Effector memory CD4-positive, alpha-beta T cell (primary cell): ENCODE data around the gene RNF145.
"Not testable (repeated sequence)": the region's sequence is repeated elsewhere in the genome, so short reads cannot be mapped to it uniquely, and the experiment has no call there.

Experiments
- DNase-seq, 3 donors: peaks; one replicate each; pipeline ENCODE4 v3.0.0-alpha.2; 2020
- H3K27ac ChIP-seq: 2 replicates; pipeline ENCODE4 v1.7.0; 2013; ENCODE audit warnings: mild to moderate bottlenecking, low read length, moderate library complexity; ENCODE audit not compliant: insufficient read depth, poor library complexity, severe bottlenecking
- H3K27me3 ChIP-seq: replicated peaks from 2 replicates; pipeline ENCODE4 v1.7.0; 2013; ENCODE audit warnings: mild to moderate bottlenecking, low read length; ENCODE audit not compliant: insufficient read depth, control insufficient read depth, poor library complexity, severe bottlenecking
- H3K36me3 ChIP-seq: 2 replicates; pipeline ENCODE4 v1.7.0; 2013; ENCODE audit warnings: mild to moderate bottlenecking, low read length, moderate library complexity; ENCODE audit not compliant: control insufficient read depth, insufficient read depth
- H3K4me1 ChIP-seq: 2 replicates; pipeline ENCODE4 v1.7.0; 2013; ENCODE audit warnings: low read length, mild to moderate bottlenecking; ENCODE audit not compliant: control insufficient read depth, insufficient read depth, poor library complexity, severe bottlenecking
- H3K4me3 ChIP-seq: 2 replicates; pipeline ENCODE4 v1.7.0; 2013; ENCODE audit warnings: low read length, low read depth, mild to moderate bottlenecking; ENCODE audit not compliant: insufficient read depth, poor library complexity, severe bottlenecking
- H3K9me3 ChIP-seq: 2 replicates; pipeline ENCODE4 v1.7.0; 2013; ENCODE audit warnings: mild to moderate bottlenecking, low read length, moderate library complexity; ENCODE audit not compliant: control insufficient read depth

The RNF145 gene

DNA sequence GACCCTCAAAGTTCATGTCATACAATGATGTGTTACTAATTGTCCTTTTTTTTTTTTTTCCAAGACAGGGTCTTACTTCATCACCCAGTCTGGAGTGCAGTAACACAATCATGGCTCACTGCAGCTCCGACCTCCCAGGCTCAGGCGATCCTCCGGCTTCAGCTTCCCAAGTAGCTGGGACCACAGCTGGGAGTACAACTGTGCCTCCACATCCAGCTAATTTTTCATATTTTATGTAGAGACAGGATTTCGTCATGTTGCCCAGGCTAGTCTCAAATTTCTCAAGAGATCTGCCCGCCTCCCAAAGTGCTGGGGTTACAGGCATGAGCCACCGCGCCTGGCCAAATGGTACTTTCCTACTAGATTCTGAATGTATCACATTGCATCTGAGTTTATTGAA, 60.3 kb downstream of the RNF145 start:
- H3K4me1 ChIP-seq: no peaks in the 10 kb centered on the region
- DNase-seq: no peak
- no peak overlapping the region for H3K4me3 ChIP-seq
- H3K27ac ChIP-seq: no peak overlapping the region
- H3K9me3 ChIP-seq: no peaks in the 10 kb centered on the region
- no peaks in the 10 kb centered on the region for H3K27me3 ChIP-seq
- H3K36me3 ChIP-seq: no peaks in the 10 kb centered on the region

DNA sequence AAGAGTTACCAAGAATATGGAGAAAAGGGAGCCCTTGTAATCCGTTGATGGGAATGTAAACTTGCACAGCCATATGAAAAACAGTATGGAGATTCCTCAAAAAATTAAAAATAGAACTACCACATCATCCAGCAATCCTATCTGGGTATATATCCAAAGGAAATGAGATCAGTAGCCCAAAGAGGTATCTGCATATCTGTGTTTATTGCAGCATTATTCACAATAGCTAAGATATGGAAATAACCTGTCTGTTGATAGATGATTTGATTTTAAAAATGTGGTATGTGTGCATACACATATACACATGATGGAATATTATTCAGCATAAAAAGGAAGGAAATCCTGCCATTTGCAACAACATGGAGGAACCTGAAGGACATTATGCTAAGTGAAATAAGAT, 61.4 kb downstream of the RNF145 start:
- Histone ChIP-seq H3K27me3 (no peaks in the 10 kb centered on the region), H3K36me3 (no peaks in the 10 kb centered on the region), H3K27ac (no peak overlapping the region), H3K4me1 (no peaks in the 10 kb centered on the region), H3K4me3 (no peak overlapping the region), H3K9me3 (no peaks in the 10 kb centered on the region)
- DNase-seq: no peak

DNA sequence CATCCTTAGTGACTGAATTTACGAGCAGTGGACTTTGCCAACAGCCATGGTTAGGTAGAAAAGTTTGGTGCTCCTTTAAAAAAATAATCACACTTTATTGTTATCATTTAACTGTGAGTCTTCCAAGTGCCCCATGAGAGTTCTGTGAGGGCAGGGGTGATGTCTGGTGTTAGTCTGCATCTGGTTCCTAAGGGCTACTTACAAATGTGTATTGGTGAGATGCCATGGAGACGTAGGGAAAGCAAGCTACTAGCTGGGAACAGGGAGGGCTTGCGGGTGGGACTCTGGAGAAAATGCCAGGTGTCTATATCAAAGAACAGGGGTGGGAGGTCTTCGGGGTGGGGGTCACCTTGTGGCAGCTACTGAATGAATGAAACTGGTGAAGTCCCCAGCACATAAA, 62.5 kb downstream of the RNF145 start:
- Histone ChIP-seq H3K36me3 (no peaks in the 10 kb centered on the region), H3K4me3 (no peak overlapping the region), H3K27me3 (no peaks in the 10 kb centered on the region), H3K27ac (no peak overlapping the region), H3K9me3 (no peaks in the 10 kb centered on the region), H3K4me1 (no peaks in the 10 kb centered on the region)
- no peak for DNase-seq

DNA sequence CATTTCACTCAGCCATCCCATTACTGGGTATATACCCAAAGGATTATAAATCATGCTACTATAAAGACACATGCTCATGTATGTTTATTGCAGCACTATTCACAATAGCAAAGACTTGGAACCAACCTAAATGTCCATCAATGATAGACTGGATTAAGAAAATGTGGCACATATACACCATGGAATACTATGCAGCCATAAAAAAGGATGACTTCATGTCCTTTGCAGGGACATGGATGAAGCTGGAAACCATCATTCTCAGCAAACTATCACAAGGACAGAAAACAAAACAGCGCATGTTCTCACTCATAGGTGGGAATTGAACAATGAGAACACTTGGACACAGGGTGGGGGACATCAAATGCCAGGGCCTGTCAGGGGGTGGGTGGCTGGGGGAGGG, 64.2 kb downstream of the RNF145 start:
- not testable (repeated sequence) for H3K27me3 ChIP-seq, H3K36me3 ChIP-seq, H3K4me1 ChIP-seq, H3K9me3 ChIP-seq, H3K27ac ChIP-seq, DNase-seq, H3K4me3 ChIP-seq

DNA sequence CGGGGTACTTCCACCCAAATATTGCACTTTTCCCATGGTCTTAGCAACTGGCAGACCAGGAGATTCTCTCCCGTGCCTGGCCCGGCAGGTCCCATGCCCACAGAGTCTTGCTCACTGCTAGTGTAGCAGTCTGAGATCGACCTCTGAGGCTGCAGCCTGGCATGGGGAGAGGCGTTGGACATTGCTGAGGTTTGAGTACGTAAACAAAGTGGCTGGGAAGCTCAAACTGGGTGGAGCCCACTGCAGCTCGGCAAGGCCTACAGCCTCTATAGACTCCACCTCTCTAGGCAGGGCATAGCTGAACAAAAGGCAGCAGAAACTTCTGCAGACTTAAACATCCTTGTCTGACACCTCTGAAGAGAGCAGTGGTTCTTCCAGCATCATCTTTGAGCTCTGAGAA, 69.6 kb downstream of the RNF145 start:
- H3K9me3 ChIP-seq: no peaks in the 10 kb centered on the region
- DNase-seq: no peak
- no peaks in the 10 kb centered on the region for H3K36me3 ChIP-seq
- H3K4me3 ChIP-seq: no peak overlapping the region
- H3K27me3 ChIP-seq: no peaks in the 10 kb centered on the region
- H3K27ac ChIP-seq: no peak overlapping the region
- no peaks in the 10 kb centered on the region for H3K4me1 ChIP-seq

DNA sequence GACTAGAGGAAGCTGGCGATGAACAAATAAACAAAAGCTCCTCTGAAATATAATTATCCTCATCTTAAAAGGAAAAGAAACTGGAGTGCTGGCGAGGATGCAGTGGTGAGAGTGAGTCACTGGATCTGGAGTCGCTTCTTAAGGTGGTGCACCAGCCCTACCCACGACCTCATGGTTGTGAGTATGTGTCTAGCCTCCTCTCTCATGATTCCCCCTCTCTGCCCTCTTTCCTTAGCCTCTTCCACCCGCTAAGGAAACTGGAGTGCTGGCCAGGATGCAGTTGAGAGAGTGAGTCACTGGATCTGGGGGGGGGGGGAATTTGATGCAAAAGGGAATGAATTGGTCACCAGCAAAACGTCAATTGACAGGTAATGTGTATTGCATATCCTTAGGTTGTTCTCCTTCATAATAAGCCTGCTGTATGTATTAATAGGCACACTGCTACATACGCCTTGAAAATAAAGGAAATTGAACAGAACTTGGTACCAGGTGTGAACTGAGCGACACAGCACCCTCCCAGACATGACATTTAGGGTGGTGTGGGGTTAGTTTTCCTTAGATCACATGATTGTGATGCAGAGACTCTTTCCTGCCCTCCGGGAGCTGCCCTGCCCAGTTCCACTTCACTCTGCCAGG, 73.3 kb downstream of the RNF145 start:
- no peak overlapping the region for H3K27ac ChIP-seq
- H3K4me3 ChIP-seq: no peak overlapping the region
- no peaks in the 10 kb centered on the region for H3K9me3 ChIP-seq
- no peaks in the 10 kb centered on the region for H3K36me3 ChIP-seq
- no peaks in the 10 kb centered on the region for H3K4me1 ChIP-seq
- DNase-seq: no peak
- no peaks in the 10 kb centered on the region for H3K27me3 ChIP-seq

DNA sequence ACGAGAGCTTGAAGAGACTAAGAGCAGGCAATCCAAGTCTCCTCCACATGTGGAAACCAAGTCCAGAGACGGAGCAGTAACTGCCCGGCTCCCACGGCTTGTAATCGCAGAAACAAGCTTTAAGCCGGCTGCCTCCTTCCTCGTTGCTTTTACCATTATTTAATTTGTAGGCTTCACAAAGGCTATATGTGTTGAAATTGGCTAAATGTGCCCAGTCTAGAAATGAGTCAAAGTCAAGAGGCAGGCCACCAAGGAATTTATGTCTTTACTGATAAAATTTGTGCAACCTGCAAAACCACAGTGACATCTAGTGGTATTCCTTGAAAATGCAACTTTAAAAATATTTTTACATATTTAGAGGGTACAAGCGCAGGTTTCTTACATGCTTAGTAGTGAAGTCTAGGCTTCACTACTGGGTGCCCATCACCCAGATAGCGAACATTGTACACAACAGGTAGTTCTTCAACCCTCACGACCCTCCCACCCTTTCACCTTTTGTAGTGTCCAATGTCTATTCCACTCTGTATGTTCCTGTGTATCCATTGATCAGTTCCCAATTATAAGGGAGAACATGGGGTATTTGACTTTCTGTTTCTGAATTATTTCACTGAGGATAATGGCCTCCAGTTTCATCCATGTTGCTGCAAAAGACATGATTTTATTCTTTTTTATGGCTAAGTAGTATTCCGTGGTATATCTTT, 76.2 kb downstream of the RNF145 start:
- no peaks in the 10 kb centered on the region for H3K27me3 ChIP-seq
- H3K9me3 ChIP-seq: no peaks in the 10 kb centered on the region
- no peaks in the 10 kb centered on the region for H3K4me1 ChIP-seq
- no peaks in the 10 kb centered on the region for H3K36me3 ChIP-seq
- no peak overlapping the region for H3K4me3 ChIP-seq
- DNase-seq: no peak
- H3K27ac ChIP-seq: no peak overlapping the region

DNA sequence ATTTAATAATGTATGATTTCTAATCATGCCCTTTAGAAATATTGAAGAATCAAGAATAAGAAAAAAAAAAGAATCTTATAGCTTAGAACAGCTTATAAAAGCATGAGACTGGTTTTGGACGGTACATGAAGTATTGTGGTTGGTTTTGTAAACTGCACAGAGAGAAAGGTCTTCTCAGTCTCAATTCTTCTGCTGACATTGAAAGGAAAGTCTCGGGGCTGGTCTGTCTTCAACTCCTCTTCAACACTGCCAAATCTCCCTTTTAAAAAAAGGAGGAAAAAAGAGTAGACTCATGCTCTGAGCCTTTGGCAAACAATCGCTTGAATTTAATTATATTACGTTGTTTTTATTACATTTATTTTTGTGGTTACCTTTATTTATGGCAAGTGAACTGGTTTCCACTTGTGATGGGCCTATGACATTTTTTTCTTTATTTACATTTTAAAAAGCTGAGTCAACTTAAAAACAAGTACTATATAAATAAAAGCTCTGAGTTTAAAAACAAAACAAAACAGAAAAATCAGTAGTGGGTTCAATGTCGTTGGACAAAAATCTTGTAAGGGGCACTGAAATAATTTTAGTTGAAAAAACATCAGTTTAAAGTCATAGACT, 76.8 kb downstream of the RNF145 start:
- Histone ChIP-seq H3K9me3 (no peaks in the 10 kb centered on the region), H3K4me3 (no peak overlapping the region), H3K27me3 (no peaks in the 10 kb centered on the region), H3K27ac (no peak overlapping the region), H3K36me3 (no peaks in the 10 kb centered on the region), H3K4me1 (no peaks in the 10 kb centered on the region)
- no peak for DNase-seq

DNA sequence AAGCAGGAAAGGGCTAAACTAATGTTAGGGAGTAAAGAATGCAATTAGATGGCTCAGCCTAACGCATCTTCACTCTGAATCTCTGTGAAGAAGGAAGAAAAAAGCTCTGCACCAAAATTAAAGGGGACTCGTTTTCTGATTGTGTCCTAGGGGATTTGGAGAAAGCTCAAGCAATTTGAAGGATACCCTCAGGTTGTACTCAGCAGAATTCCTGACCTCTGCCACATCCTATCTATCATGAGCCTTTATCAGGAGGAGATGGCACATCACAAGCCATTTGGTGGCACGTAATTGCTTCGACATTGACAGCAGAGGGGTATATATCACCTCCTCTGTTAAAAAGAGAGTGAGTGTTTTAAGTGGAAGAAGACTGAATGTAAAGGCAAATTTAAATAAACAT, 77.4 kb downstream of the RNF145 start:
- DNase-seq: no peak
- H3K4me1 ChIP-seq: no peaks in the 10 kb centered on the region
- no peaks in the 10 kb centered on the region for H3K9me3 ChIP-seq
- no peaks in the 10 kb centered on the region for H3K27me3 ChIP-seq
- no peak overlapping the region for H3K27ac ChIP-seq
- no peaks in the 10 kb centered on the region for H3K36me3 ChIP-seq
- no peak overlapping the region for H3K4me3 ChIP-seq

DNA sequence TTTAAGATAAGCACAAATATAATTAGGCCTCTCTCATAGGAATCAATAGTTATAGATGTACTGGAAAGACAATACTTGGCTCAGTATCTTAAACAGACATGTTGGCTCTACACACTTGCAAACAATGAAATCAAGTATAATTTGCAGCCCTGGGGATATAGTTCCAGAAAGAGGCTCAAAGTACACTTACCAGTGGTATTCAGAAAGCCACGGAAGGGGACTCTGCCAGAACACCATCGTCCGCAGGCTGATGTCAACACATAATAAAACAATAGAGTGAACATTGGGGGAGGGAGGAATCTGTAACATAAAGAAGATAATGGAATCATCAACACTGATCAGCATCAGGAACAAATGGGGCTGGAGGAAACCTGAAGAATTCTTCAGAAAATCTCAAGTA, 78.5 kb downstream of the RNF145 start:
- no peak overlapping the region for H3K27ac ChIP-seq
- no peaks in the 10 kb centered on the region for H3K36me3 ChIP-seq
- DNase-seq: no peak
- H3K4me3 ChIP-seq: no peak overlapping the region
- H3K27me3 ChIP-seq: no peaks in the 10 kb centered on the region
- H3K9me3 ChIP-seq: no peaks in the 10 kb centered on the region
- no peaks in the 10 kb centered on the region for H3K4me1 ChIP-seq
